Measurements from ENCODE around the gene TTC7B. TPM values are rescaled to one million over a fixed set of nuclear protein-coding genes. Genes with fewer than 3 reads are reported as not detected.

Gene TTC7B
- total RNA-seq, 4 donors from 2014 or later, result 19.1 to 87.6 (median 22.1) TPM

DNA sequence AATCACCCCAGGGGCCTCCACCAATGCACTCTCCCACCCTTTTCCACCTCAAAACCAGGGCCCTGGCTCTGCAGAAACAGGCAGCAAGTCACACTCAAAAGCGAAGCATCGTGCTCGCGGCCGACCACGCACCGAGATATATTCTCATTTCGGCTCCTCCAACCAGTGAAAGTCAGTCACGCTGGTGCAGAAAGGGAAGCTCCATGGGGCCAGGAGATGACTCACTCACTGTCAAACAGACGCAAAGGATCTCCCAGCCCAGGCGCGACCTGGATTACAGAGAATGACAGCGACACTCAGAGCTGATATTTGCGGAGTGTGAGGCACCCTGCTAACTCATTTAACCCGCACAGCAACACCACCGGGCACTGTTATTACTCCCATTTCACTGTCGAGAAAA, 245.8 kb downstream of the TTC7B start:
- no peaks in the 10 kb centered on the region for H3K9me3 ChIP-seq
- no peak for DNase-seq
- intact Hi-C loops (cut with DNase I), result no loop called here
- TF ChIP-seq CTCF (IDR thresholded peaks at IDR 0.05), result no peak
- no peak for TF ChIP-seq POLR2A (IDR thresholded peaks at IDR 0.05)
- H3K27ac ChIP-seq, result no peak overlapping the region
- no peaks in the 10 kb centered on the region for H3K27me3 ChIP-seq
- H3K4me3 ChIP-seq (replicated peaks in 1 of 3), result no peak overlapping the region
- 92 to 94% methylated on average over 17 of the region's 17 CpGs for WGBS, 2 donors
- H3K4me1 ChIP-seq, result no peaks in the 10 kb centered on the region
- no peaks in the 10 kb centered on the region for H3K36me3 ChIP-seq

DNA sequence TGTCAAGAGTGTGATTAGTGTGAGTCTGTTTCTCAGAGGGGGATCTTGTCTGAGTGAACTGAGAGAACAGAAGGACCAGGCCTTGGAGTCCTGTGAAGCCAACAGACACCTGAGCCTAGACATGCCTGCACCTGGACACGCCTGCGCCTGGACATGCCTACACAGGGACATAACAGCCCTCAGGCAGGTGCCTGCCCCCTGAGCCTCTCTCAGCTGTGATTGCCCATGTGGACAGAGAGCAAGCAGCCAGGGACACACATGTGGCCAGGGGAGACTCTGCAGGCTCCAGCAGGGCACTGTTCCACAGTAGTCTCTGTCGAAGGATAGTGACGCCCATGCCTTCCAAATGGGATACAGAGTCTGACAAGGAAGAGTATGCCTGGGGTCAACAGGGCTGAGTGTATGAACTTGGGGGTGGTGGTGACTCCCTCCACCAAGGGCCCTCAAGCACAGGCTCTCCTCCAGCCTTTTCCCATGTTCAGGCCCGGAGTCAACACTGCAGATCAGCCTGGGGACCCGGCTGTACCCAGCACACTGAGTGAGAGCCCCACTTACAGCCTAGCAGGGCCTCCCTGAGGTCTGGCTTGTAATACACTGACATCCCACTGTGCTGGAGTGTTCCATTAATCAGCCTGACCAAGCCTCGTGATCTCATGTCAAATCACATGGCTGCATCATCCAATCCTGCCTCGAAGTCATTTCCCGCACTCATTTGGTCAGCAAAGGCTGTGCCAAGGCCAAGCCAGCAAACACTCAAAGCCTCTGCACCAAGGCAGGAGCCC, 246.4 kb downstream of the TTC7B start:
- Histone ChIP-seq H3K4me3 (replicated peaks in 1 of 3) (no peak overlapping the region), H3K27me3 (no peaks in the 10 kb centered on the region), H3K27ac (no peak overlapping the region), H3K9me3 (no peaks in the 10 kb centered on the region), H3K4me1 (no peaks in the 10 kb centered on the region), H3K36me3 (no peaks in the 10 kb centered on the region)
- WGBS, 2 donors, result 88 to 98% methylated on average over 8 to 9 of the region's 9 CpGs
- intact Hi-C loops (cut with DNase I), result no loop called here
- TF ChIP-seq POLR2A (IDR thresholded peaks at IDR 0.05), result no peak
- TF ChIP-seq CTCF (IDR thresholded peaks at IDR 0.05), result no peak
- DNase-seq, result no peak

GRCh38 chr14:90569201-90569600, 247.0 kb downstream of the TTC7B start:
- Histone ChIP-seq H3K36me3 (no peaks in the 10 kb centered on the region), H3K4me1 (no peaks in the 10 kb centered on the region), H3K27me3 (no peaks in the 10 kb centered on the region), H3K4me3 (replicated peaks in 1 of 3) (no peak overlapping the region), H3K9me3 (no peaks in the 10 kb centered on the region), H3K27ac (no peak overlapping the region)
- DNase-seq, result no peak
- intact Hi-C loops (cut with DNase I), result no loop called here
- WGBS, 2 donors, result 78 to 87% methylated on average over 4 to 5 of the region's 5 CpGs
- TF ChIP-seq POLR2A (IDR thresholded peaks at IDR 0.05) (no peak), CTCF (IDR thresholded peaks at IDR 0.05) (no peak)

- no peak overlapping the region for H3K27ac ChIP-seq
Observed at GRCh38 chr14:90568405-90568804, 247.8 kb downstream of the TTC7B start.

More at GRCh38 chr14:90568405-90568804, 247.8 kb downstream of the TTC7B start:
- intact Hi-C loops (cut with DNase I), result no loop called here
- 66 to 67% methylated on average over 3 of the region's 3 CpGs for WGBS, 2 donors
- no peak overlapping the region for H3K4me3 ChIP-seq (replicated peaks in 1 of 3)
- no peaks in the 10 kb centered on the region for H3K36me3 ChIP-seq
- H3K27me3 ChIP-seq, result no peaks in the 10 kb centered on the region
- no peaks in the 10 kb centered on the region for H3K9me3 ChIP-seq
- no peak for TF ChIP-seq POLR2A (IDR thresholded peaks at IDR 0.05)
- TF ChIP-seq CTCF (IDR thresholded peaks at IDR 0.05), result no peak
- DNase-seq, result peak in 1 of 2 donors; percentile 19
- H3K4me1 ChIP-seq, result no peaks in the 10 kb centered on the region
